Transverse colon (tissue), 4 donors: ENCODE results near the gene EXT2.

ENCODE experiments used
- CTCF ChIP-seq, 5 experiments: fragments of 200-600 bp in 3 of 5; fragments of 450-650 bp in 2 of 5; sonication (generic) in 3 of 5; IDR thresholded peaks; 1 replicate in 2 of 5; 2 replicates in 3 of 5; pipeline ENCODE4 v1.5.1; 2016 to 2017; ENCODE audit warnings: antibody characterized with exemption in 5 of 5, inconsistent platforms in 3 of 5, mild to moderate bottlenecking in 2 of 5, moderate library complexity in 1 of 5
- POLR2A ChIP-seq: fragments of 450-650 bp; IDR thresholded peaks from one replicate; pipeline ENCODE4 v1.6.1; 2016; ENCODE audit warnings: antibody characterized with exemption, mild to moderate bottlenecking, moderate library complexity
- POLR2AphosphoS5 ChIP-seq, 3 donors: sonication (generic); formaldehyde crosslinking; IDR thresholded peaks; one replicate each; pipeline ENCODE4 v1.6.1; 2016; ENCODE audit warnings: antibody characterized with exemption in 3 of 3

GRCh38 chr11:44130751-44131150 lies 35.3 kb downstream of the EXT2 start:
- TF ChIP-seq CTCF (IDR thresholded peaks at IDR 0.05) (no peak), POLR2A (no peak), POLR2AphosphoS5 (IDR thresholded peaks at IDR 0.05) (no peak)
